ENCODE data around the gene ANKS1B.

- TF ChIP-seq FOXM1 (IDR thresholded peaks at IDR 0.05; ENCODE audit: borderline replicate concordance, low read depth) (no peak), EP300 (IDR thresholded peaks at IDR 0.05; ENCODE audit: borderline replicate concordance) (no peak), MAX (IDR thresholded peaks at IDR 0.05) (no peak), REST (IDR thresholded peaks at IDR 0.05; ENCODE audit: low read depth) (no peak), CREB1 (IDR thresholded peaks at IDR 0.05; ENCODE audit: low read depth) (no peak), RAD21 (IDR thresholded peaks at IDR 0.05; ENCODE audit: low read depth) (no peak), TAF1 (IDR thresholded peaks at IDR 0.05; ENCODE audit: low read depth) (no peak), NFIC (IDR thresholded peaks at IDR 0.05) (no peak), EGR1 (IDR thresholded peaks at IDR 0.05) (no peak), ZBTB7A (IDR thresholded peaks at IDR 0.05; ENCODE audit: low read depth) (no peak), USF1 (IDR thresholded peaks at IDR 0.05) (no peak), TEAD4 (IDR thresholded peaks at IDR 0.05) (no peak), YY1 (IDR thresholded peaks at IDR 0.05; ENCODE audit: low read depth) (no peak)
Observed at GRCh38 chr12:99311373-99311772, 673.4 kb downstream of the ANKS1B start.
